Measurements from ENCODE around the gene UMODL1.

The UMODL1 gene

GRCh38 chr21:42109473-42109872, 38.4 kb downstream of the UMODL1 start:
- CTCF ChIA-PET: interaction anchor here (1.2 kb wide), 1 partner anchor 226 kb away, joined by 4 read pairs; no protein-coding TSS in a partner anchor
- DNase-seq (ENCODE audit: low spot score): no peak
- POLR2A ChIA-PET (ENCODE audit: low non-redundant PET): no interaction called here
- H3K27ac ChIP-seq: no peak overlapping the region
- no peak for TF ChIP-seq CTCF (conservative IDR thresholded peaks at IDR 0.05; ENCODE audit: low read depth)

GRCh38 chr21:42109873-42110525, 38.9 kb downstream of the UMODL1 start:
- ChIA-PET POLR2A (ENCODE audit: low non-redundant PET) (no interaction called here), CTCF (interaction anchor here (0.6 kb wide), 1 partner anchor 294 kb away, joined by 3 read pairs; no protein-coding TSS in a partner anchor)
- H3K27ac ChIP-seq: no peak overlapping the region
- TF ChIP-seq CTCF (conservative IDR thresholded peaks at IDR 0.05; ENCODE audit: low read depth): no peak
- DNase-seq (ENCODE audit: low spot score): no peak

- POLR2A ChIA-PET (ENCODE audit: low non-redundant PET): no interaction called here
- CTCF ChIA-PET: no interaction called here
- no peak for DNase-seq (ENCODE audit: low spot score)
- H3K27ac ChIP-seq: no peak overlapping the region
- TF ChIP-seq CTCF (conservative IDR thresholded peaks at IDR 0.05; ENCODE audit: low read depth): no peak
Measured at GRCh38 chr21:42110691-42111469, 39.8 kb downstream of the UMODL1 start.

GRCh38 chr21:42111470-42111743, 40.3 kb downstream of the UMODL1 start:
- no peak for DNase-seq (ENCODE audit: low spot score)
- CTCF ChIA-PET: no interaction called here
- H3K27ac ChIP-seq: no peak overlapping the region
- POLR2A ChIA-PET (ENCODE audit: low non-redundant PET): no interaction called here
- no peak for TF ChIP-seq CTCF (conservative IDR thresholded peaks at IDR 0.05; ENCODE audit: low read depth)

GRCh38 chr21:42111811-42112210, 40.7 kb downstream of the UMODL1 start:
- H3K27ac ChIP-seq: no peak overlapping the region
- ChIA-PET POLR2A (ENCODE audit: low non-redundant PET) (no interaction called here), CTCF (interaction anchor here (1.1 kb wide), 1 partner anchor 34 kb away, joined by 3 read pairs; no protein-coding TSS in a partner anchor)
- no peak for TF ChIP-seq CTCF (conservative IDR thresholded peaks at IDR 0.05; ENCODE audit: low read depth)
- no peak for DNase-seq (ENCODE audit: low spot score)

GRCh38 chr21:42112238-42112637, 41.1 kb downstream of the UMODL1 start:
- DNase-seq (ENCODE audit: low spot score): no peak
- TF ChIP-seq CTCF (conservative IDR thresholded peaks at IDR 0.05; ENCODE audit: low read depth): no peak
- no peak overlapping the region for H3K27ac ChIP-seq
- ChIA-PET CTCF (interaction anchor here (1.1 kb wide), 1 partner anchor 33 kb away, joined by 3 read pairs; no protein-coding TSS in a partner anchor), POLR2A (ENCODE audit: low non-redundant PET) (no interaction called here)
